Measurements from ENCODE around the gene NLGN1. TPM values are rescaled to one million over a fixed set of nuclear protein-coding genes. Genes with fewer than 3 reads are reported as not detected.

The NLGN1 gene
- polyA plus RNA-seq, 2 of the 4 experiments (the other 2 are of a cell fraction) = not detected

DNA sequence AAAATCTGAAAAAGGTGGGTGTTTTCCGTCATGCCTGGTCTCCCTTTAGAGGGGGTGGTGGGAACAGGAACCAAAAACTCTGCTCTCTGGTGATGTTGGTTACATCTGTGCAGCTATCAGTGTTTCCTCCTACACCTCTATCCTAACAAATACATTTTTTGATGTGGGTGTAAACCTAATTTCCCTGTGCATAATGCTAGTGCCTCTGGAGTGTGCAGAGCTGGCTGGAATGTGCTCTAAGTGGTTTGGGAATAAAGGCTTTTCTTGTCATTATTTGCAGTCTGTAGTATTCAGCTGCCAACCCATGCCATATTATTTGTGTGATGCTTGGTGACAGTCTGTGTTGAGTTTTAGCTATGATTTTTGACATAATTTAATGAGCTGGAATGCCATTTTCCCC is 547.6 kb downstream of the NLGN1 start (continued):
- TF ChIP-seq, protein P1, sequence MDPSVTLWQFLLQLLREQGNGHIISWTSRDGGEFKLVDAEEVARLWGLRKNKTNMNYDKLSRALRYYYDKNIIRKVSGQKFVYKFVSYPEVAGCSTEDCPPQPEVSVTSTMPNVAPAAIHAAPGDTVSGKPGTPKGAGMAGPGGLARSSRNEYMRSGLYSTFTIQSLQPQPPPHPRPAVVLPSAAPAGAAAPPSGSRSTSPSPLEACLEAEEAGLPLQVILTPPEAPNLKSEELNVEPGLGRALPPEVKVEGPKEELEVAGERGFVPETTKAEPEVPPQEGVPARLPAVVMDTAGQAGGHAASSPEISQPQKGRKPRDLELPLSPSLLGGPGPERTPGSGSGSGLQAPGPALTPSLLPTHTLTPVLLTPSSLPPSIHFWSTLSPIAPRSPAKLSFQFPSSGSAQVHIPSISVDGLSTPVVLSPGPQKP (IDR thresholded peaks at IDR 0.05; ENCODE audit: low read depth, low read length) = no peak
- TF ChIP-seq EP300 (IDR thresholded peaks at IDR 0.05) = no peak
- TF ChIP-seq, protein P2, sequence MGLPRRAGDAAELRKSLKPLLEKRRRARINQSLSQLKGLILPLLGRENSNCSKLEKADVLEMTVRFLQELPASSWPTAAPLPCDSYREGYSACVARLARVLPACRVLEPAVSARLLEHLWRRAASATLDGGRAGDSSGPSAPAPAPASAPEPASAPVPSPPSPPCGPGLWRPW (IDR thresholded peaks at IDR 0.05) = no peak
- TF ChIP-seq, protein P3, sequence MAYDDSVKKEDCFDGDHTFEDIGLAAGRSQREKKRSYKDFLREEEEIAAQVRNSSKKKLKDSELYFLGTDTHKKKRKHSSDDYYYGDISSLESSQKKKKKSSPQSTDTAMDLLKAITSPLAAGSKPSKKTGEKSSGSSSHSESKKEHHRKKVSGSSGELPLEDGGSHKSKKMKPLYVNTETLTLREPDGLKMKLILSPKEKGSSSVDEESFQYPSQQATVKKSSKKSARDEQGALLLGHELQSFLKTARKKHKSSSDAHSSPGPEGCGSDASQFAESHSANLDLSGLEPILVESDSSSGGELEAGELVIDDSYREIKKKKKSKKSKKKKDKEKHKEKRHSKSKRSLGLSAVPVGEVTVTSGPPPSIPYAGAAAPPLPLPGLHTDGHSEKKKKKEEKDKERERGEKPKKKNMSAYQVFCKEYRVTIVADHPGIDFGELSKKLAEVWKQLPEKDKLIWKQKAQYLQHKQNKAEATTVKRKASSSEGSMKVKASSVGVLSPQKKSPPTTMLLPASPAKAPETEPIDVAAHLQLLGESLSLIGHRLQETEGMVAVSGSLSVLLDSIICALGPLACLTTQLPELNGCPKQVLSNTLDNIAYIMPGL (CRISPR knock-in tag; IDR thresholded peaks at IDR 0.05; ENCODE audit: borderline replicate concordance) = no peak
- TF ChIP-seq EHMT2 (IDR thresholded peaks at IDR 0.05; ENCODE audit: low read depth) = no peak
- TF ChIP-seq HOXB5 (CRISPR knock-in tag; IDR thresholded peaks at IDR 0.05) = no peak
- TF ChIP-seq TP53 (CRISPR knock-in tag; IDR thresholded peaks at IDR 0.05) = no peak
- TF ChIP-seq, protein P4, sequence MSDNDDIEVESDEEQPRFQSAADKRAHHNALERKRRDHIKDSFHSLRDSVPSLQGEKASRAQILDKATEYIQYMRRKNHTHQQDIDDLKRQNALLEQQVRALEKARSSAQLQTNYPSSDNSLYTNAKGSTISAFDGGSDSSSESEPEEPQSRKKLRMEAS (IDR thresholded peaks at IDR 0.05) = no peak
- TF ChIP-seq ZNF302 (CRISPR knock-in tag; IDR thresholded peaks at IDR 0.05) = no peak
- TF ChIP-seq NR3C1 (IDR thresholded peaks at IDR 0.05) = no peak

DNA sequence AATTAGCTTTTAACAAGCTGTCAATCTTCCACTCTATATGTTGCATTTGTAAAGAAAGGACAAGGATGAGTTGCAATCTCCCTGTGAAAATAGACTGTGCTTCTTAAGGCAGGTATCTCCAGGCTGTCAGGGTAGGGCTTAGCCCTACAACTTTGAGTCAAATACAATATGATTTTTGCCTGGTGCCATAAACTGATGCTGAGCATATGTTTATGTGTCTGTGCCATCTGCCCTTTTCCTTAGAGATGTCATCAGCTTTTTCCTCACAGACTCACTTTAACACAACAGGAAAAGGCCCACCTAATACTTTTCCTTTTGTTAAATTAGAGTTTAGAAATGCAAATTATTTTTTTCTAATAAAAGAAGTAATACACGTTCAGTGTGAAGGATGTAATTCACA is 548.3 kb downstream of the NLGN1 start:
- WGBS (ENCODE audit: missing lambda C conversion rate) = 12% methylated on average over 1 of the region's 1 CpG
- Histone ChIP-seq H3K9me3 (no peaks in the 10 kb centered on the region), H3K4me3 (no peak overlapping the region), H3K4me1 (no peaks in the 10 kb centered on the region), H3K27ac (no peak overlapping the region), H3K4me2 (no peak overlapping the region)
- DNase-seq (ENCODE audit: low read depth in 1 of 2, low spot score in 1 of 2) (no peak), FAIRE-seq (no peak), ATAC-seq (no peak)
- POLR2A ChIA-PET = no interaction called here
- TF ChIP-seq POLR2A (IDR thresholded peaks at IDR 0.05; ENCODE audit: low read length) = no peak
- TF ChIP-seq RFX5 (IDR thresholded peaks at IDR 0.05) = no peak
- TF ChIP-seq HOXA7 (CRISPR knock-in tag; IDR thresholded peaks at IDR 0.05) = no peak
- TF ChIP-seq GATA3 (IDR thresholded peaks at IDR 0.05; ENCODE audit: borderline replicate concordance) = no peak
- TF ChIP-seq, protein P5, sequence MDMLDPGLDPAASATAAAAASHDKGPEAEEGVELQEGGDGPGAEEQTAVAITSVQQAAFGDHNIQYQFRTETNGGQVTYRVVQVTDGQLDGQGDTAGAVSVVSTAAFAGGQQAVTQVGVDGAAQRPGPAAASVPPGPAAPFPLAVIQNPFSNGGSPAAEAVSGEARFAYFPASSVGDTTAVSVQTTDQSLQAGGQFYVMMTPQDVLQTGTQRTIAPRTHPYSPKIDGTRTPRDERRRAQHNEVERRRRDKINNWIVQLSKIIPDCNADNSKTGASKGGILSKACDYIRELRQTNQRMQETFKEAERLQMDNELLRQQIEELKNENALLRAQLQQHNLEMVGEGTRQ (IDR thresholded peaks at IDR 0.05) = no peak
- no peak for TF ChIP-seq SREBF2 (IDR thresholded peaks at IDR 0.05)
- TF ChIP-seq TP53 (CRISPR knock-in tag; IDR thresholded peaks at IDR 0.05) = no peak
- TF ChIP-seq CHD2 (IDR thresholded peaks at IDR 0.05; ENCODE audit: low read length, partially characterized antibody) = no peak
- TF ChIP-seq, protein P2 (IDR thresholded peaks at IDR 0.05) = no peak
- CTCF ChIA-PET = no interaction called here

DNA sequence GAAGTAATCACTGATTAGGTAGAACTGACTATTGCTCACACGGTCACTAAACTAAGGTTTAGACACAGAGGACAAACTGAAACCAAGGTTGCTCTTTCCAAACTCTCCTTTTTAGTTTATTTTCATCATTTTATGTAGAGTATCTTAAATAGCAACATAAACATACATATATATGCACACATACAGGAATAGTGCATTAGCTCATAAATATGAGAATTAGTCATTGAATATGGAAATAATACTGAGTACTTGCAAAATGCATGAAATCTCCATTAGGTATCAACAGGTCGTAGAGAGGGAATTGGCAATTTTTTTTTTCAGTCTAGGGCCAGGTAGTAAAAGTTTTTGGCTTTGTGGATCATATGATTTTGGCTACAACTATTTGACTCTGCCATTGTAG is 557.1 kb downstream of the NLGN1 start:
- Histone ChIP-seq H3K4me1 (no peaks in the 10 kb centered on the region), H3K9me3 (no peaks in the 10 kb centered on the region), H3K4me2 (no peak overlapping the region), H3K27ac (no peak overlapping the region), H3K4me3 (no peak overlapping the region)
- ATAC-seq (no peak), DNase-seq (ENCODE audit: low read depth in 1 of 2, low spot score in 1 of 2) (no peak), FAIRE-seq (no peak)
- CTCF ChIA-PET = no interaction called here
- POLR2A ChIA-PET = no interaction called here
- 11% methylated on average over 2 of the region's 2 CpGs for WGBS (ENCODE audit: missing lambda C conversion rate)
- no peak for TF ChIP-seq POLR2A (IDR thresholded peaks at IDR 0.05; ENCODE audit: low read length)
- TF ChIP-seq FOSB (CRISPR knock-in tag; IDR thresholded peaks at IDR 0.05) = no peak
- TF ChIP-seq TFCP2L1 (CRISPR knock-in tag; IDR thresholded peaks at IDR 0.05) = no peak
- no peak for TF ChIP-seq MYC (IDR thresholded peaks at IDR 0.05; ENCODE audit: borderline replicate concordance, low read length)
- TF ChIP-seq ZFP36 (IDR thresholded peaks at IDR 0.05; ENCODE audit: borderline replicate concordance, partially characterized antibody) = no peak
- TF ChIP-seq, protein P6, sequence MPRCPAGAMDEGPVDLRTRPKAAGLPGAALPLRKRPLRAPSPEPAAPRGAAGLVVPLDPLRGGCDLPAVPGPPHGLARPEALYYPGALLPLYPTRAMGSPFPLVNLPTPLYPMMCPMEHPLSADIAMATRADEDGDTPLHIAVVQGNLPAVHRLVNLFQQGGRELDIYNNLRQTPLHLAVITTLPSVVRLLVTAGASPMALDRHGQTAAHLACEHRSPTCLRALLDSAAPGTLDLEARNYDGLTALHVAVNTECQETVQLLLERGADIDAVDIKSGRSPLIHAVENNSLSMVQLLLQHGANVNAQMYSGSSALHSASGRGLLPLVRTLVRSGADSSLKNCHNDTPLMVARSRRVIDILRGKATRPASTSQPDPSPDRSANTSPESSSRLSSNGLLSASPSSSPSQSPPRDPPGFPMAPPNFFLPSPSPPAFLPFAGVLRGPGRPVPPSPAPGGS (IDR thresholded peaks at IDR 0.05) = no peak
- no peak for TF ChIP-seq EP300 (IDR thresholded peaks at IDR 0.05)
- TF ChIP-seq ZC3H11A (IDR thresholded peaks at IDR 0.05) = no peak
- no peak for TF ChIP-seq RFX5 (IDR thresholded peaks at IDR 0.05)
- TF ChIP-seq RARB (CRISPR knock-in tag; IDR thresholded peaks at IDR 0.05) = no peak
- TF ChIP-seq JUN (IDR thresholded peaks at IDR 0.05) = no peak
- TF ChIP-seq POLR2AphosphoS2 (conservative IDR thresholded peaks at IDR 0.05; ENCODE audit: low read length) = no peak
